ENCODE measurements around the gene ZNF488. TPM values are rescaled to one million over a fixed set of nuclear protein-coding genes. Genes with fewer than 3 reads are reported as not detected.

The ZNF488 gene
- total RNA-seq, 4 donors from 2014 or later: 0.19 TPM; not detected in 3

- TF ChIP-seq, protein P1, sequence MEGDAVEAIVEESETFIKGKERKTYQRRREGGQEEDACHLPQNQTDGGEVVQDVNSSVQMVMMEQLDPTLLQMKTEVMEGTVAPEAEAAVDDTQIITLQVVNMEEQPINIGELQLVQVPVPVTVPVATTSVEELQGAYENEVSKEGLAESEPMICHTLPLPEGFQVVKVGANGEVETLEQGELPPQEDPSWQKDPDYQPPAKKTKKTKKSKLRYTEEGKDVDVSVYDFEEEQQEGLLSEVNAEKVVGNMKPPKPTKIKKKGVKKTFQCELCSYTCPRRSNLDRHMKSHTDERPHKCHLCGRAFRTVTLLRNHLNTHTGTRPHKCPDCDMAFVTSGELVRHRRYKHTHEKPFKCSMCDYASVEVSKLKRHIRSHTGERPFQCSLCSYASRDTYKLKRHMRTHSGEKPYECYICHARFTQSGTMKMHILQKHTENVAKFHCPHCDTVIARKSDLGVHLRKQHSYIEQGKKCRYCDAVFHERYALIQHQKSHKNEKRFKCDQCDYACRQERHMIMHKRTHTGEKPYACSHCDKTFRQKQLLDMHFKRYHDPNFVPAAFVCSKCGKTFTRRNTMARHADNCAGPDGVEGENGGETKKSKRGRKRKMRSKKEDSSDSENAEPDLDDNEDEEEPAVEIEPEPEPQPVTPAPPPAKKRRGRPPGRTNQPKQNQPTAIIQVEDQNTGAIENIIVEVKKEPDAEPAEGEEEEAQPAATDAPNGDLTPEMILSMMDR (IDR thresholded peaks at IDR 0.05; ENCODE audit: low read depth): no peak
Observed at GRCh38 chr10:47419421-47419820, 35.3 kb upstream of the ZNF488 start.

GRCh38 chr10:47418966-47419365, 34.9 kb upstream of the ZNF488 start:
- TF ChIP-seq, protein P1 (IDR thresholded peaks at IDR 0.05; ENCODE audit: low read depth): no peak

- TF ChIP-seq, protein P1 (IDR thresholded peaks at IDR 0.05; ENCODE audit: low read depth): no peak
Observed at GRCh38 chr10:47418321-47418720, 34.2 kb upstream of the ZNF488 start.

- TF ChIP-seq, protein P1 (IDR thresholded peaks at IDR 0.05; ENCODE audit: low read depth): no peak
Observed at GRCh38 chr10:47415520-47416304, 31.6 kb upstream of the ZNF488 start.

- TF ChIP-seq, protein P1 (IDR thresholded peaks at IDR 0.05; ENCODE audit: low read depth): no peak
Observed at GRCh38 chr10:47414752-47415519, 30.8 kb upstream of the ZNF488 start.

DNA sequence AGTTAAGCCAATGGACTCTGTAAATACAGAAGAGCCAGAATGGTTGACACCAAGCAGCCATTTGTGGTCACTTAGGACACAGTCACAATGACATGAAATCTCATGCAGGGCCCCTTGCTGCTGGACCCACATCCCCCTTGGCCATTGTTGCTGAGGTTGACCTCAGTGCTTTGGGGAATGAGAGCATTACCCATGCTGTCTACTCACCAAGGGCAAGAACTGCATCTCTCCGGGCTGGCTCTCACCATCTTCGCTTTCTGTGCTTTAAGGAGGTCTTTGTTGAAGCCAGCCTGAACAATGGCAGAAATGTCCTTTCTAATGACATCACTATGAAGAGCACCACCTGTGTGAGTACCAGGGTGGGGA, 30.1 kb upstream of the ZNF488 start:
- TF ChIP-seq, protein P1 (IDR thresholded peaks at IDR 0.05; ENCODE audit: low read depth): no peak

DNA sequence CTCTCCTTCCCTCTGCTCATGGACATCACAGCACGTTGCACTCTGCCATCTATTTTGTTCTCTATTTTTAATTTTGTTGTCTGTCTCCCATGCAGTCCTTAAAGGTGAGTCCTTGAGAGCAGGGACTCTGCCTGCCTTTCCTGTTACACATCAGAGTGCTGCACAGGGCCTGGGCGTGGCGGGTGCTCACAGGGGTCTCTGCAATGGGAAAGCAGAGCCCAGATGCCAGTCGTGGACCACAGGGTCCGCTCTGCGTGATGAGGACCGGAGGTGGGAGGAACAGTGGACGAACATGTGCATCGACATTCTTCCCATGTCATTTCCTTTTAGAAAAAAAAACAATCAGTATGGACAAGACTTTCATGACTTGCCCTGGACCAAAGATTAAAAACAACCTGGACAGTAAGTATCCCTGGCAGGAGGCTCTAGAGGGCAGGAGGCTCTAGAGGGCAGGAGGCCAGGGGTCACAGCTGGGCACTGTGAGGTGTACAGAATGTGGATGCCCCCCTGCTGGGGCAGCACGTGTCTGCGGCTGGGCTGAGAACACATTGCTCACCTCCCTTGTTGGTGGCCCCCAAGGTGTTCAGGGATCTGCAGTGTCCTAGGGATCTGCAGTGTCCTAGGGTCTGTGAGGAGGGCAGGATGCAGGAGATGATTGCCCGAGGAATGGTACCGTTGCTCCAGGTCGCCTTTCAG, 29.6 kb upstream of the ZNF488 start:
- TF ChIP-seq, protein P1 (IDR thresholded peaks at IDR 0.05; ENCODE audit: low read depth): no peak
